Eye (tissue), 1 donor: ENCODE data around the gene CARD10.

Experiments
- DNase-seq: peaks from one replicate; pipeline ENCODE4 v3.0.0-alpha.2; 2015

CARD10 gene

GRCh38 chr22:37519268-37520195 lies at the start of gene CARD10:
Gene CARD10 (minus strand): TSS chr22:37519415. CDS start chr22:37519200, 215 bp downstream.
- DNase-seq, result no peak

- DNase-seq, result no peak
Observed at GRCh38 chr22:37568448-37569008, 49.3 kb upstream of the CARD10 start.

GRCh38 chr22:37568012-37568411 lies 48.8 kb upstream of the CARD10 start:
- DNase-seq, result no peak

GRCh38 chr22:37566903-37567798 lies 47.9 kb upstream of the CARD10 start:
- DNase-seq, result peak; percentile 88

GRCh38 chr22:37566329-37566837 lies 47.2 kb upstream of the CARD10 start:
- no peak for DNase-seq

- no peak for DNase-seq
Observed at GRCh38 chr22:37565830-37566229, 46.6 kb upstream of the CARD10 start.

- no peak for DNase-seq
Observed at GRCh38 chr22:37564111-37564711, 45.0 kb upstream of the CARD10 start.

- peak; percentile 50 for DNase-seq
Observed at GRCh38 chr22:37563153-37564081, 44.2 kb upstream of the CARD10 start.

GRCh38 chr22:37562049-37562875 lies 43.0 kb upstream of the CARD10 start:
- DNase-seq, result no peak

- DNase-seq, result peak; percentile 96
Observed at GRCh38 chr22:37561212-37562048, 42.2 kb upstream of the CARD10 start.

GRCh38 chr22:37560608-37561211 lies 41.5 kb upstream of the CARD10 start:
- DNase-seq, result peak; percentile 66

GRCh38 chr22:37559901-37560607 lies 40.8 kb upstream of the CARD10 start, which contains the start of gene CDC42EP1:
Gene CDC42EP1 (plus strand): TSS chr22:37560480. CDS start chr22:37566350, 5,870 bp downstream.
- peak; percentile 66 for DNase-seq

- DNase-seq, result no peak
Observed at GRCh38 chr22:37559521-37559900, 40.3 kb upstream of the CARD10 start.

GRCh38 chr22:37558815-37559214 lies 39.6 kb upstream of the CARD10 start:
- no peak for DNase-seq

- no peak for DNase-seq
Observed at GRCh38 chr22:37557321-37558001, 38.2 kb upstream of the CARD10 start.

GRCh38 chr22:37556710-37557109 lies 37.5 kb upstream of the CARD10 start:
- DNase-seq, result peak; percentile 51

GRCh38 chr22:37555029-37555428 lies 35.8 kb upstream of the CARD10 start:
- DNase-seq, result no peak

- no peak for DNase-seq
Observed at GRCh38 chr22:37553725-37554124, 34.5 kb upstream of the CARD10 start.
